ENCODE results near the gene TLR6. TPM values are rescaled to one million over a fixed set of nuclear protein-coding genes. Genes with fewer than 3 reads are reported as not detected.

TLR6 gene
- polyA plus RNA-seq, 3 donors = 0.14 to 0.88 (median 0.79) TPM

DNA sequence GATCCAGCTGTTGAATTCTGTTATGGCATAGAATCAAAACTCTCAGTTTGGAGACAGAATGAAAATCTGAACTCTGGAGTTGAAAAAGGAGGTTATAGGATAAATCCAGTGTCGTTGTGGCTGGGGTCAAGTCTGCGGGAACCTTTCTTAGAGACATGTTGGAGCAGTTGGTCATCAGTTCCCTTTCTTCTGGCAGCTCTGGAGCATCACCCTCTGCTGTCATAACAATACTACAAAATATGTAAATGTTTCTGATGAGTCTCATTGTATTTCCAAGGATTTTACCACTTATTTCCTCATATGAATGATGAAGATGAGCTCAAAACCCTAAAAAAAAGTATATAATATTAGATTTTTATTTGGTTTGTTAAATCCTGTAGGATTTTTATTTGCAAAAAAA is 81.3 kb downstream of the TLR6 start:
- no peak overlapping the region for H3K27ac ChIP-seq (ENCODE audit: low read depth, low read length)
- WGBS, 3 donors = 82 to 93% (median 93%) methylated on average over 2 of the region's 2 CpGs

DNA sequence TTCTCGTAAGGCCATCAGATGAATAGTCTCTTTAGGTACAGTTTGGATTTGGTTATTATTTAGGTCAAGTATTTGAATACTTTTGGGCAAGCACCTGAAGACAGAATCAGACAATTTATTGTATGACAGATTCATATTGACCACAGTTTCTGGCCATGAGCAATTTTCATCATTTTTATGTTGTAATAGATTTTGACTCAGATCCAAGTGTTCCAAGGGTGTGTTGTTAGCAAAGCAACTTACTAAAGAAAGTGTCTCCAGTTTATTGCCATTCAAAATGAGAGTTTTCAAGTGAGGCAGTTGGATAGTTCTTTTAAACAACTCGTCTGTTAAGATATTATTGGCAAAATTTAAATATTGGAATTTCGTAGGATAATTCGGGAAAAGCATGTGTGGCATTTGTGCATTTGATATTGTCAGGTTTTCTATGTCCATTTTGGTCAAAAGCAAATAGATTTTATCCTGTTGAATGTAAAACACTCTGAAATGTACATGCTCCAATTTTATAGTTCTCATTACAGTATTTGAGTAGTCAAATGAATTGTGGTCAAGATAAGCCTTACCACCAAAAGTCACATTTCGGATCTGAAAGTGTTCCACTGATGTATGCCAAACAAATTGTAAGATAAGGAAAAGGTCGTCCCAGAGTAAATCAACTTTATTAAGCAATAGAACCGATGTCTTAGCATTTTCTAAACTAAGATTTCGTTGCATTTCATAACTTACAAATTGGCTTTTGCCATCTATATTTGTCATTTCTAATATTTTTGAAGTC is 82.2 kb downstream of the TLR6 start:
- WGBS, 3 donors = 71 to 84% (median 80%) methylated on average over 8 of the region's 8 CpGs
- no peak overlapping the region for H3K27ac ChIP-seq (ENCODE audit: low read depth, low read length)

Other genes starting within 250 kb of the TLR6 start
- 10 to 100 TPM; 12.8 to 30.0 (median 23.7) TPM for gene KLF3, start 192.6 kb downstream of the TLR6 start, polyA plus RNA-seq
- under 1 TPM; 0.15 to 0.45 (median 0.18) TPM for gene TLR10, start 73.8 kb downstream of the TLR6 start, polyA plus RNA-seq
- 1 to 10 TPM; 2.9 to 5.9 (median 4.1) TPM for gene TLR1, start 52.0 kb downstream of the TLR6 start, polyA plus RNA-seq
- 10 to 100 TPM; 11.0 to 50.7 (median 20.6) TPM for gene FAM114A1, start 11.0 kb upstream of the TLR6 start, polyA plus RNA-seq
- under 1 TPM in 2 of 3 donors, not detected in 1; 0.25 to 0.28 TPM for gene TMEM156, start 175.6 kb upstream of the TLR6 start, polyA plus RNA-seq
- gene KLHL5, start 205.4 kb upstream of the TLR6 start, polyA plus RNA-seq = 10 to 100 TPM in 2 of 3 donors, 1 to 10 TPM in 1; 6.0 to 27.6 (median 23.5) TPM

Data from adipose tissue (tissue), 3 donors.